Tibial nerve (tissue), 4 donors: ENCODE measurements around the gene PVALEF.

ENCODE experiments used
- CTCF ChIP-seq, 5 experiments: fragments of 200-600 bp in 3 of 5; fragments of 450-650 bp in 2 of 5; sonication (generic) in 3 of 5; IDR thresholded peaks; one replicate each; pipeline ENCODE4 v1.5.1; 2016 to 2019; ENCODE audit warnings: antibody characterized with exemption in 5 of 5, mild to moderate bottlenecking in 3 of 5, moderate library complexity in 2 of 5
- EP300 ChIP-seq, 2 donors: sonication (generic); formaldehyde crosslinking; IDR thresholded peaks; one replicate each; pipeline ENCODE4 v1.6.1; 2017; ENCODE audit warnings: antibody characterized with exemption in 2 of 2, mild to moderate bottlenecking in 1 of 2
- POLR2A ChIP-seq, 2 donors: fragments of 450-650 bp; IDR thresholded peaks; one replicate each; pipeline ENCODE4 v1.6.1; 2017; ENCODE audit warnings: antibody characterized with exemption in 2 of 2, mild to moderate bottlenecking in 2 of 2, moderate library complexity in 2 of 2

- TF ChIP-seq CTCF (IDR thresholded peaks at IDR 0.05), result no peak
- no peak for TF ChIP-seq POLR2A (IDR thresholded peaks at IDR 0.05)
- no peak for TF ChIP-seq EP300 (IDR thresholded peaks at IDR 0.05)
Observed at GRCh38 chr17:81195941-81196495, 30.7 kb downstream of the PVALEF start.
